ENCODE results near the gene MAP3K2. TPM values are rescaled to one million over a fixed set of nuclear protein-coding genes. Genes with fewer than 3 reads are reported as not detected.

The MAP3K2 gene
- total RNA-seq, 2 donors from 2014 or later: 91.0 to 100 TPM

DNA sequence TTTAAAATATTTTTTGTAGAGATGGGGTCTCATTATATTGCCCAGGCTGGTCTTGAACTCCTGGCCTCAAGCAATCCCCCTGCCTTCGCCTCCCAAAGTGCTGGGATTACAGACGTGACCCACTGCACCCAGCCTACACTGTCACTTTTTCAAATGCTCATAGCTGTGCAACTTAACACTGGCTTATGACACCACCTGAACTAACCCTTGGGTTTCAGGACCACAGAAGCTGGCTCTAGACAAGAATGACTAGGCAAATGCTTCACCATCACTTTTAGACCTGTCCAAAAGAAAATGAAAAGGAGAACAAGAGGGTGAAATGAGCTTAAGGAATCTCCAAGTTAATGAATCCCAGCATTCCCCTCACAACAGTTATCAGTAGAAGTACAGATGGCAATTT lies 107.1 kb downstream of the MAP3K2 start:
- H3K36me3 Mint-ChIP-seq (ENCODE audit: low read depth): peaks cover 16% of the 10 kb centered on the region
- no peak overlapping the region for H3K4me3 Mint-ChIP-seq
- H3K4me1 Mint-ChIP-seq: peaks cover 19% of the 10 kb centered on the region
- no peak overlapping the region for H3K27ac Mint-ChIP-seq
- H3K27me3 Mint-ChIP-seq: no peaks in the 10 kb centered on the region
- no peaks in the 10 kb centered on the region for H3K9me3 ChIP-seq (ENCODE audit: control insufficient read depth, low read length, poor library complexity, severe bottlenecking)
- no peak for ATAC-seq
- DNase-seq: no peak

DNA sequence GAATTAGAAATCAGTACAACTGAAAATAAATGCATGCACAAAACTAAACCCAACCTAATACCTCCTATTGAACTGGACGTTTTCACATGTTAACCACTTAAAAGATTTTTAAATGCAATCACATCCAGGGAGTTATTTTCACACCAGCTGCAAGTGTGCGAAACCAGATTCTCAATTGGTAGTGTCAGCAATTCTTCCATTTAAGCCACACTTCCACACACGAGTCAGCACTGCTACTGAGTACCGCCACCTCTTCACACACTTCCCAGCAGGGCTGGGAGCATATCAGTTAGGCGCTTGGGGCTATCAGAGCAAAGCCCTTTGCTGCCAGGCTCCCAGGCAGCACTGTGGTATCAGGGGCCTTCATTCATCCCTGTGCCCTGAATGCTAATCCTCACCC lies 108.0 kb downstream of the MAP3K2 start:
- H3K27ac Mint-ChIP-seq: no peak overlapping the region
- H3K4me1 Mint-ChIP-seq: peaks cover 21% of the 10 kb centered on the region
- DNase-seq (no peak), ATAC-seq (no peak)
- peaks cover 20% of the 10 kb centered on the region for H3K36me3 Mint-ChIP-seq (ENCODE audit: low read depth)
- no peak overlapping the region for H3K4me3 Mint-ChIP-seq
- no peaks in the 10 kb centered on the region for H3K9me3 ChIP-seq (ENCODE audit: control insufficient read depth, low read length, poor library complexity, severe bottlenecking)
- no peaks in the 10 kb centered on the region for H3K27me3 Mint-ChIP-seq

DNA sequence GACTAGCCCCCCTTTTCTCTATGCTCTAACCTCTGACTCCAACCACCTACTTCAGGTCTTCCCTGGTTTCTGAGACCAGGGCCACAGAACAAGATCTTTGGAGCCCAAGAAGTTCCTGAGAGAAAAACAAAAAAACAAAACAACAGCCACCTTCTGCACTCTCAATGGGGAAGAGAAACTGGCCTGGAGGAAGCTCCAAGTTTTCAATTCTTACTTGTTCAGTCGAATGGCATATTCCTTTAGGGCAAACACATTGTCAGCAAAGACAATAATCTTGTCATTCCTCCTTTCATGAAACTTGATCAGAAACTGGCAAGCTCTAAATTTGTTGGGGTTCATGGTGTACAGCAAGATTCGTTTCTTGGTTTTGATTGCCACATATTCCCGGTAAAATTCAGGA lies 108.8 kb downstream of the MAP3K2 start:
- Mint-ChIP-seq H3K27me3 (no peaks in the 10 kb centered on the region), H3K4me3 (no peak overlapping the region), H3K36me3 (ENCODE audit: low read depth) (peaks cover 16% of the 10 kb centered on the region), H3K27ac (peak overlapping the region; percentile 32), H3K4me1 (peaks cover 21% of the 10 kb centered on the region)
- H3K9me3 ChIP-seq (ENCODE audit: control insufficient read depth, low read length, poor library complexity, severe bottlenecking): no peaks in the 10 kb centered on the region
- DNase-seq (no peak), ATAC-seq (no peak)

DNA sequence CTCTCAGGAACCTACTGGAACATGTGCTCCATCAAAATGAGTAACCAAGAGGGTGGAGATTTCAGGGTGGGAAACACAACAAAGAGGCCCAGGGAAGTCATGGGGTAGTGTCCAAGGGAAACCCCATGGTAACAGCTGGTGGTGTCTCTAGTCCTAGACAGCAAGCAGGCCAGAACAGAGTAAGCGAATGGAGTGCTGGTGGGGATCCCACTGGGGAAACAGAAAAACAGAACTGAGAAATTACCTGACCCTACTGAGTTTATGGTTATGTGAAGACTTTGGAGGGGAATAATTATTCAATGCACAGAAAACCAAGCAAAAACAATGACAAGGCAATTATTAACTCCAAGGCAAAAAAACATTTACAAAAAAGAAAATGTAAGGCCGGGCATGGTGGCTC lies 110.7 kb downstream of the MAP3K2 start:
- Mint-ChIP-seq H3K27ac (no peak overlapping the region), H3K4me3 (no peak overlapping the region), H3K36me3 (ENCODE audit: low read depth) (peaks cover 14% of the 10 kb centered on the region), H3K27me3 (no peaks in the 10 kb centered on the region), H3K4me1 (peaks cover 14% of the 10 kb centered on the region)
- DNase-seq (no peak), ATAC-seq (no peak)
- no peaks in the 10 kb centered on the region for H3K9me3 ChIP-seq (ENCODE audit: control insufficient read depth, low read length, poor library complexity, severe bottlenecking)

DNA sequence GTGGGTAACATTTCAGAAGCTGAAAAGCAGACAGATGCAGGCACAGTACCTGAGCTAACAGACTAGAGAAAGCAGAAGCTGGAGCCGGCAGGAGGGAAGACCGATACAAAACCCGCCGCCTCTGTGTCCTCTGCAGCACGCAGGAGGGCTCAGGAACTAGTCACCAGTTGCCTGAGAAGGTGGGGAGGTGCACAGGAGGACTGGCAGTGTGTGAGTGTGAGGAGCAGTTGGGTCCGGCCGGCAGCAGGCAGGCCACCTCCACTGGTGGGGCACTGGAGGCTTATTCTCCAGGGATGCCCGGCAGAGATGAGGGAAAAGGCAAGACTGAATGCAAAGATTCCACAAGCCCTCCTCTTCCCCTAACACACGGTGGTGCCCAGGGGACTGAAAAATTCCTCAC lies 112.0 kb downstream of the MAP3K2 start:
- Mint-ChIP-seq H3K27me3 (no peaks in the 10 kb centered on the region), H3K36me3 (ENCODE audit: low read depth) (peaks cover 15% of the 10 kb centered on the region), H3K4me3 (no peak overlapping the region), H3K27ac (peak overlapping the region; percentile 49), H3K4me1 (peaks cover 9% of the 10 kb centered on the region)
- DNase-seq (no peak), ATAC-seq (no peak)
- no peaks in the 10 kb centered on the region for H3K9me3 ChIP-seq (ENCODE audit: control insufficient read depth, low read length, poor library complexity, severe bottlenecking)

DNA sequence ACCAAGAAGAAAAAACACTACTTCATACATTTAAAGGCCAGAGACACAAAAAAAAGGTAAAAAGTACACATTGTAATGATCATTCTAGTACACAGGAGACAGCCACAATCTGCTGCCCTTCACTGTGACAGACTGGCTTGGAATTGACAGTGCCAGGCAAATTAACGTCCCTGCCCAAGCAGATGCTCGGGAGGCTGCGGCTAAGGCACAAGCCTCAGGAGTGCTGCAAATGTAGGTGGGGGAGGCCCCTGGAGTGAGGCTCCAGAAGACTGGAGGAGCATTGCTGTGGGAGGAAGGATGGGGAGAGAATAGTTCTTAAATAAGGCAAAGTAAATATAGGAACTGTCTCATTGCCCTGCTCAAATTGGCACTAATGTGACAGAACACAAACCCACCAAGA lies 112.4 kb downstream of the MAP3K2 start:
- Mint-ChIP-seq H3K4me1 (peaks cover 9% of the 10 kb centered on the region), H3K36me3 (ENCODE audit: low read depth) (peaks cover 16% of the 10 kb centered on the region), H3K27ac (peak overlapping the region; percentile 49), H3K27me3 (no peaks in the 10 kb centered on the region), H3K4me3 (no peak overlapping the region)
- H3K9me3 ChIP-seq (ENCODE audit: control insufficient read depth, low read length, poor library complexity, severe bottlenecking): no peaks in the 10 kb centered on the region
- ATAC-seq (no peak), DNase-seq (no peak)

DNA sequence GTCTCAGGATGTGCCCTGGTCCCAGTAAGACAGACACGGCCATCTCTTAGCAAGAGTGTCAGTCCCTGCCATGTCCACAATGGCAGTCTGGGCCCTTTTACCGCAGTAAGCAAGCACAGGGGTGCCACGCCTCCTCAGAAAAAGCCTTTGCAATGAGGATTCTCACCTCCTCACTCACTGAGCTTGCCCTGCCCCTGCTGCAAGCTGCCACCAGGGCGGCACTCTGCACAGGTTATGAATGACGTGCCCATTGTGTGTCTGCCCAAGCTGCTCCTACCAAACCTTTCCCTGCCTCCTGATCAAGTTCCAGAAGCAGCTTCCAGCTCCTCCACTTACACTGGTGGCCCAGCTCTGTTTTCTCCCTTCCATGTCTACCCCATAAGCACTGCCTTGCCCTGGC lies 117.1 kb downstream of the MAP3K2 start:
- ATAC-seq (no peak), DNase-seq (no peak)
- Mint-ChIP-seq H3K4me3 (no peak overlapping the region), H3K27me3 (no peaks in the 10 kb centered on the region), H3K4me1 (peaks cover 3% of the 10 kb centered on the region), H3K27ac (no peak overlapping the region), H3K36me3 (ENCODE audit: low read depth) (peaks cover 14% of the 10 kb centered on the region)
- no peaks in the 10 kb centered on the region for H3K9me3 ChIP-seq (ENCODE audit: control insufficient read depth, low read length, poor library complexity, severe bottlenecking)

DNA sequence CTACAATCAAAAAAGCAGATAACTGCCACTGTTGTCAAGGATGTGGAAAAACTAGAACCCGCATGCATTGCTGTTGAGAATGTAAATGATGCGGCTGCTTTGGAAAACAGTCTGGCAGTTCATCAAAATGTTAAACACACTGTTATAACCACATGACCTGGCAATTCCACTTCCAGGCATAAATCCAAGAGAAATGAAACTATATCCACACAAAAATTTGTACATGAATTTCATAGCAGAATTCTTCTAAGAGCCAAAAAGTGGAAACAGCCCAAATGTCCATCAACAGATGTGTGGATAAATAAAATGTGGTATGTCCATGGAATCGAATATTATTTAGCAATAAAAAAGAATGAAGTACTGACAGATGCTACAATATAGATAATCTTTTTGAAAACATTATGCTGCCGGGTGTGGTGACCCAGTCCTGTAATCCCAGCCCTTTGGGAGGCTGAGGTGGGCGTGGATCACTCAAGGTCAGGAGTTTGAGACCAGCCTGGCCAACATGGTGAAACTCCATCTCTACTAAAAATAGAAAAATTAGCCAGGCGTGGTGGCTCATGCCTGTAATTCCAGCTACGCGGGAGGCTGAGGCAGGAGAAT lies 125.9 kb downstream of the MAP3K2 start:
- Mint-ChIP-seq H3K27me3 (no peaks in the 10 kb centered on the region), H3K36me3 (ENCODE audit: low read depth) (peaks cover 11% of the 10 kb centered on the region), H3K4me1 (peaks cover 2% of the 10 kb centered on the region), H3K4me3 (no peak overlapping the region), H3K27ac (no peak overlapping the region)
- DNase-seq: no peak
- no peaks in the 10 kb centered on the region for H3K9me3 ChIP-seq (ENCODE audit: control insufficient read depth, low read length, poor library complexity, severe bottlenecking)
- ATAC-seq: no peak

DNA sequence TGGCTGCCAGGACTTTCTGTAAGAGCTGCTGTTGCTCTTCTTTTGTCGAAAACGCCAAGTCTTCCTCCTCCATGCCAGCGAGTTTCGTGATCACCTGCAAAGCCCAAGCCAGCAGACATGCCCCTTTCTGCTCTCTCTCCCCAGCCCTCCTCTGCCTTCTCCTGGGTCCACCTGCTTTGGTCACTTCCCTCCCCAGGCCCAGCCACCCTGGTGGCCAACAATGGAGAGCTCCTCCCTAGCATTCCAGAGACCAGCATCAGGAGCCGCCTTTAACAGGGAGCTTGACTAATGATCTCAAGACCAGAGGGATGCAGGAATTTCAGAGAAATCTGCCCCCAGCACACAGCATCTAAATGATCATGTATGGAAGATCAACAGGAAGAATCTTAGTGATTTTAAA lies 128.4 kb downstream of the MAP3K2 start:
- no peak overlapping the region for H3K27ac Mint-ChIP-seq
- no peaks in the 10 kb centered on the region for H3K9me3 ChIP-seq (ENCODE audit: control insufficient read depth, low read length, poor library complexity, severe bottlenecking)
- ATAC-seq (no peak), DNase-seq (no peak)
- no peaks in the 10 kb centered on the region for H3K27me3 Mint-ChIP-seq
- peaks cover 12% of the 10 kb centered on the region for H3K36me3 Mint-ChIP-seq (ENCODE audit: low read depth)
- peaks cover 2% of the 10 kb centered on the region for H3K4me1 Mint-ChIP-seq
- H3K4me3 Mint-ChIP-seq: no peak overlapping the region

DNA sequence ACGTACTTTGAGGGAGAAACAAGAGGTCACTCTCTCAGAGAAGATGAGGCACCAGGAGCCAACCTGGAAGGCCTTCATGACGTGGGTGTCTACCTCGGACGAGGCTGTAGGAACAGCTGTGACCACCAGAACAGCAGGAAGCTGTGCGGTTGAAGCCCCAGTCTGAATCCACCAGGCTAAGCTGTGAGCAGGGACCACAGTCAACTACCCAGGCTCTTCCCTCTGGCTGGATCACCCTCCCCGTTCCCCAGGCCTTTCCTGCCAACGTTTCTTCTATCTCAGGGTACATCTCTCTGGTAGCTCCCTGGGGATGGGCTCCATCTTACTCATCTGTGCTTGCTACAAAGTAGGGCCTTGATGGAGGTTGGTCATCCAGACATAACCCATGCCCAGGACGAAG lies 130.9 kb downstream of the MAP3K2 start:
- DNase-seq (no peak), ATAC-seq (no peak)
- H3K9me3 ChIP-seq (ENCODE audit: control insufficient read depth, low read length, poor library complexity, severe bottlenecking): no peaks in the 10 kb centered on the region
- Mint-ChIP-seq H3K4me3 (no peak overlapping the region), H3K4me1 (peaks cover 2% of the 10 kb centered on the region), H3K27me3 (no peaks in the 10 kb centered on the region), H3K36me3 (ENCODE audit: low read depth) (peaks cover 12% of the 10 kb centered on the region), H3K27ac (no peak overlapping the region)

DNA sequence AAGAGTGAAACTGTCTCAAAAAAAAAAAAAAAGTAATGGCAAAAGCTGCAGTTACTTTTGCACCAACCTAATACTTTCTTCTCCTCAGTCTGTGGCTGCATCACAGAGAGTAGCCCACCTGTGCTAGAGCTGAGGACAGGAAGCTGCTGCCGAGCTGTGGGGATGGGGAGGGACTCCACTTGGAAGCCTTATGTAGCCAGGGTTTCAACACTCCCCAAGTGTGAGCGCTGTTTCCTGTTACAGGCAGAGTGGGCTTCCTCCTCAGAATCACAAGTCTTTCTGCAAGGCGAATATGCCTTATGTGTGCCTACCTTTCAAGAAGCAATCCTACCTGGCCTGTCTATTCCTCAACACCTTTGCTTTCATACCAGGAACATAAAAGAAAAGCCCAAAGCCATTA lies 131.4 kb downstream of the MAP3K2 start:
- H3K27me3 Mint-ChIP-seq: no peaks in the 10 kb centered on the region
- H3K27ac Mint-ChIP-seq: no peak overlapping the region
- DNase-seq: no peak
- ATAC-seq: no peak
- peaks cover 2% of the 10 kb centered on the region for H3K4me1 Mint-ChIP-seq
- no peak overlapping the region for H3K4me3 Mint-ChIP-seq
- peaks cover 12% of the 10 kb centered on the region for H3K36me3 Mint-ChIP-seq (ENCODE audit: low read depth)
- no peaks in the 10 kb centered on the region for H3K9me3 ChIP-seq (ENCODE audit: control insufficient read depth, low read length, poor library complexity, severe bottlenecking)

DNA sequence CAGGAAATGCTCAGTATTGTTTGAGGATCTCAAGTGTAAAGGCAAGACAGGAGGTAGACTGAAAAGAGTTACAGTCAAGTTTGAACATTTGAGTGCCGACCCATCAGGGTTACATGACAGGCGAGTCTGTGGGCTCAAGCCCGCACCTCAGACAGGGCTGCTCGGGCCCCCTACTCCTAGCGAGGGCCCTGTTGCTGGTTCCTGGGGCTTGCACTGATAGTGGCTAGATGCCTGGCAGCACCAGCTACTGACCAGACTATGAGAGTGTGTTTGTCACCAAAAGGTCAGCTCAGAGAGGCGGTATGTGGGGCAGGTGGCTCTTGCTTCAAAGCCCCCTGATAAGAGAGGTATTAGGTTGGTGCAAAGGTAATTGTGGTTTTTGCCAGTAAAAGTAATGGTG lies 132.1 kb downstream of the MAP3K2 start:
- Mint-ChIP-seq H3K27ac (peak overlapping the region; percentile 19), H3K4me3 (no peak overlapping the region), H3K36me3 (ENCODE audit: low read depth) (peaks cover 12% of the 10 kb centered on the region), H3K4me1 (peaks cover 2% of the 10 kb centered on the region), H3K27me3 (no peaks in the 10 kb centered on the region)
- DNase-seq (no peak), ATAC-seq (no peak)
- no peaks in the 10 kb centered on the region for H3K9me3 ChIP-seq (ENCODE audit: control insufficient read depth, low read length, poor library complexity, severe bottlenecking)

DNA sequence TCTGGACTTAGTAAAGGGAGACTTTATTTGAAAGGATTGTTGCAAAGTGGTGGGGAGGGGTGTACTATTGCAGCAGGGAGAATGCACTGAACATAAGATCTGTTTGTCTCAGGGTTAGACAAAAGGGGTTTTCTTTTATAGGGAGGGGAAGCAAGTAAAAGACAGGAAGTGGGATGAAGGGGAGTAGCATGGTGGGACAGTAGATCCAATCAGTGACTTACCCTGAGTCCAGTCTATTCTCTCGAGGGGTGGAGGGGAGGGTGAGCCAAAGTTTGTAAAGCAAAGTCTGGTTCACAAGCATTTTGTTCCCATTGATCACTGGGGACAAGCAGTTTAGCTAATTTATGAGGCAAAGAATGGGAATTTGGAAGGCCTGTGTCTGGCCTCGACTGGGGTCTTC lies 132.6 kb downstream of the MAP3K2 start:
- Mint-ChIP-seq H3K27me3 (no peaks in the 10 kb centered on the region), H3K27ac (peak overlapping the region; percentile 19), H3K4me1 (peaks cover 2% of the 10 kb centered on the region), H3K4me3 (no peak overlapping the region), H3K36me3 (ENCODE audit: low read depth) (peaks cover 12% of the 10 kb centered on the region)
- no peak for DNase-seq
- no peaks in the 10 kb centered on the region for H3K9me3 ChIP-seq (ENCODE audit: control insufficient read depth, low read length, poor library complexity, severe bottlenecking)
- ATAC-seq: no peak

DNA sequence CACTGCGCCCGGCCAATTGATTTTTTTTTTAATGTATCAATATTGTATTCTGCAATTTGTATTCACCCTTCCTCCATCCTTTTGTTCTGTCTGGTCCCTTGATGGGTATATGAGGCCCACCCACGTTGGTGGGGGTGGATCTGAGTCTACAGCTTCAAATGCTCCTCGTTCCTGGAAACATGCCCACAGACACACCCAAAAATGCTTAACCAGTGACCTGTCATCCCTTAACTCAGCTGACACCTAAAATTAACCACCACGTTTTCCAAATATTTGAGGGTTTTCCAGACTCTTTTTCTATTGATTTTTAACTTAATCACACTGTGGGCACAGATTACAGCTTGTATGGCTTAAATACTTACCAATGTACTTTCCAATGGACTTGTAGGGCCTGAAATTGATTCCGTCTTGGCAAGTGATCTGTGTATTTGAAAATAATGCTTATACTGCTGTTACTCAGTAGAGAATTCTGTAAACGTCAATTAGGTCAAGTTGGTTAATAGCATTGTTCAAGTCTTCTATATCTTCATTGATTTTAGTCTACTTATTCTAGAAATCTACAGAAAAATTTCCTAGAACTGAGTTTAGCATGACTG lies 133.3 kb downstream of the MAP3K2 start:
- no peak for DNase-seq
- H3K4me3 Mint-ChIP-seq: no peak overlapping the region

More for the DNA sequence above, 133.3 kb downstream of the MAP3K2 start:
- H3K9me3 ChIP-seq (ENCODE audit: control insufficient read depth, low read length, poor library complexity, severe bottlenecking): no peaks in the 10 kb centered on the region
- Mint-ChIP-seq H3K36me3 (ENCODE audit: low read depth) (peaks cover 10% of the 10 kb centered on the region), H3K4me1 (peaks cover 2% of the 10 kb centered on the region), H3K27ac (no peak overlapping the region), H3K27me3 (no peaks in the 10 kb centered on the region)
- no peak for ATAC-seq

All from T-helper 17 cell (primary cell).